HepG2 (cell line): ENCODE results near the gene C2orf81. TPM values are rescaled to one million over a fixed set of nuclear protein-coding genes. Genes with fewer than 3 reads are reported as not detected.

ENCODE experiments used
- ATAC-seq: fragments of 200-7000 bp; cut with Tn5 transposase; 3 replicates; pipeline ENCODE4 v1.9.1; 2020; ENCODE audit warnings: mild to moderate bottlenecking, moderate library complexity
- BruUV-seq: library from RNA; stranded (reverse); fragments of 400-500 nt; replicated peaks from 2 replicates; lab custom pipeline; 2021; lab: Mats Ljungman, UMichigan
- CTCF ChIA-PET: fragments of 300-600 bp; formaldehyde crosslinking; extraction: SDS; loops from one replicate; lab custom pipeline; 2021; ENCODE audit warnings: low total read pairs, inconsistent platforms, low intra/inter-chr PET ratio; lab: Yijun Ruan, JAX
- POLR2A ChIA-PET: fragments of 350-600 bp; sonication (Branson Sonifier 250); formaldehyde crosslinking; loops from one replicate; lab custom pipeline; 2020; ENCODE audit warnings: antibody characterized with exemption, inconsistent platforms; lab: Yijun Ruan, JAX
- DNase-seq: peaks from one replicate; pipeline ENCODE4 v3.0.0-alpha.2; 2015; ENCODE audit warnings: low spot score
- FAIRE-seq: peaks from 3 replicates; lab custom pipeline; 2011; peaks lifted over from hg19 to GRCh38; lab: Jason Lieb, UNC
- H2AFZ ChIP-seq: one replicate; pipeline ENCODE4 v1.6.1; 2011; ENCODE audit warnings: low read length, inconsistent platforms
- H3K27ac ChIP-seq: fragments of 300-600 bp; 3 replicates; pipeline ENCODE4 v1.8.0; 2011; ENCODE audit warnings: mixed run types, mild to moderate bottlenecking, mixed read lengths, low read length, inconsistent platforms; ENCODE audit not compliant: insufficient read depth; ENCODE audit errors: extremely low read length
- H3K27me3 ChIP-seq, 2 experiments: fragments of 200-600 bp in 1 of 2; 2 replicates in 1 of 2; 3 replicates in 1 of 2; pipeline versions ENCODE4 v1.6.0 to v1.8.0; 2011; ENCODE audit warnings: low read length in 2 of 2, mild to moderate bottlenecking in 2 of 2, moderate library complexity in 2 of 2, inconsistent platforms in 1 of 2; ENCODE audit not compliant: insufficient read depth in 2 of 2, control insufficient read depth in 1 of 2
- H3K36me3 ChIP-seq, 2 experiments: fragments of 200-600 bp in 1 of 2; replicated peaks in 1 of 2; 2 replicates in 1 of 2; 3 replicates in 1 of 2; pipeline versions ENCODE4 v1.5.1 to v1.8.0; 2011; ENCODE audit warnings: low read length in 2 of 2, inconsistent platforms in 1 of 2; ENCODE audit not compliant: insufficient read depth in 2 of 2, control insufficient read depth in 1 of 2
- H3K4me1 ChIP-seq: 2 replicates; pipeline ENCODE4 v1.5.1; 2012; ENCODE audit warnings: low read length, inconsistent platforms; ENCODE audit not compliant: insufficient read depth
- H3K4me2 ChIP-seq: 2 replicates; pipeline ENCODE4 v1.6.0; 2011; ENCODE audit warnings: low read depth, low read length, inconsistent platforms
- H3K4me3 ChIP-seq, 3 experiments: fragments of 200-600 bp in 1 of 3; sonication (generic), shearing (Covaris generic) in 1 of 3; replicated peaks in 1 of 3; 2 replicates each; pipeline ENCODE4 v1.5.1; 2011 to 2016; ENCODE audit warnings: low read length in 3 of 3, inconsistent platforms in 2 of 3, low read depth in 2 of 3, mild to moderate bottlenecking in 2 of 3, control low read depth in 1 of 3, mixed read lengths in 1 of 3; ENCODE audit not compliant: insufficient read depth in 1 of 3
- H3K79me2 ChIP-seq: one replicate; pipeline ENCODE4 v1.6.1; 2011; ENCODE audit warnings: low read length, inconsistent platforms; ENCODE audit not compliant: insufficient read depth
- H3K9ac ChIP-seq: 2 replicates; pipeline ENCODE4 v1.6.0; 2011; ENCODE audit warnings: mild to moderate bottlenecking, low read depth, low read length, inconsistent platforms; ENCODE audit not compliant: insufficient read depth
- H3K9me3 ChIP-seq: 2 replicates; pipeline ENCODE4 v1.5.1; 2012; ENCODE audit warnings: mild to moderate bottlenecking, low read length
- H4K20me1 ChIP-seq: 2 replicates; pipeline ENCODE4 v1.6.0; 2011; ENCODE audit warnings: inconsistent platforms, mild to moderate bottlenecking, low read length, moderate library complexity; ENCODE audit not compliant: insufficient read depth
- KLF11 ChIP-seq: IDR thresholded peaks from 2 replicates; pipeline ENCODE4 v1.6.1; 2016; ENCODE audit warnings: missing compliant biosample characterization
- RFX1 ChIP-seq: fragments of 450-650 bp; IDR thresholded peaks from 2 replicates; pipeline ENCODE4 v1.6.1; 2017
- ZKSCAN1 ChIP-seq: fragments of 150-350 bp; IDR thresholded peaks from 2 replicates; pipeline ENCODE4 v1.6.1; 2014; ENCODE audit warnings: low read length
- ZNF782 ChIP-seq: sonication (generic); formaldehyde crosslinking; IDR thresholded peaks from 2 replicates; pipeline ENCODE4 v1.4.0; 2020; ENCODE audit warnings: missing genetic modification reagents, mild to moderate bottlenecking, borderline replicate concordance
- ZNF879 ChIP-seq: sonication (generic); formaldehyde crosslinking; IDR thresholded peaks from 2 replicates; pipeline ENCODE4 v1.8.1; 2023; ENCODE audit warnings: missing genetic modification reagents
- WGBS: methylation state at CpG from one replicate; pipeline ENCODE4 v1.1.6; 2017; ENCODE audit warnings: low lambda C conversion rate; 5-methylcytosine and 5-hydroxymethylcytosine counted together
- in situ Hi-C: cut with HindIII; loops from 2 replicates; pipeline ENCODE4 v1.10.0; 2017; ENCODE audit warnings: low pct_unique_long_range_greater_than_20kb; ENCODE audit not compliant: extremely low pct_ligation_motif_present
- intact Hi-C: fragments of 100-400 bp; cut with micrococcal nuclease; formaldehyde crosslinking; loops from one replicate; pipeline ENCODE4 v1.10.0; 2022; ENCODE audit not compliant: unreplicated experiment
- polyA plus RNA-seq, 8 experiments: library from polyadenylated mRNA; depleted of rRNA in 3 of 8; stranded (reverse) in 7 of 8; unstranded in 1 of 8; fragments of >200 nt; fragmentation: Illumina TruSeq in 4 of 8; extraction: Trizol in 4 of 8; gene quantifications; 2 replicates each; pipeline versions ENCODE4 v1.2.1 to v1.2.3, GENCODE V29; 2011 to 2016; ENCODE audit warnings: low read depth in 4 of 8, missing spikeins in 1 of 8, mixed read lengths in 1 of 8; ENCODE audit not compliant: insufficient read depth in 1 of 8
- total RNA-seq, 5 experiments: library from RNA; depleted of rRNA; stranded (reverse); fragments of >200 nt; fragmentation: Illumina TruSeq; extraction: Trizol; gene quantifications; 2 replicates each; pipeline ENCODE4 v1.2.3, GENCODE V29; 2016; ENCODE audit warnings: low read depth in 1 of 5

The C2orf81 gene
- total and polyA plus RNA-seq, 2 of the 13 experiments (the other 11 are each of a cell fraction or from before 2014, with no cell fraction given): 0.15 to 0.17 TPM

DNA sequence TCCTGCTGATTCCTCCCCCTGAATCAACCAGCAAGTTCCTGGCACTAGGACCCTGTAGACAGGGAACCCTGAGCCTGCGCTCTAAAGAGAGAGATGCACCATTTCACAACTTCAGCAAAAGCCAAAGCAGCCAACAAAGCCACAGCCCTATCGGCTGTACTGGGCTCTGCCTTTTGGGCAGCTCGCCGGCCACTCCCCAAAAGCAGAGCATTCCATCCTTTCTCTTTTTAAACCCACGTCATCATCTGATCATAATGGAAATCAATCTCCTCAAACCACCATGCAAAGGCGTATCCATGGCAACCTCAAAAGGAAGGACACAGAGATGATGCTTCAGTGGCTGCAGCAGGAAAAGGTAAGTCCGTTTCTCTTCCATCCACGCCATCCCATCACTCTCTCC lies 36.0 kb downstream of the C2orf81 start:
- POLR2A ChIA-PET: no interaction called here
- Histone ChIP-seq H3K27ac (no peak overlapping the region), H3K4me2 (no peak overlapping the region), H3K9ac (no peak overlapping the region), H3K27me3 (no peaks in the 10 kb centered on the region), H2AFZ (no peak overlapping the region), H3K36me3 (peaks cover 4 to 26% of the 10 kb centered on the region in 2 experiments; a peak in 4 of 5 replicates), H3K79me2 (peaks cover 85% of the 10 kb centered on the region), H3K9me3 (no peaks in the 10 kb centered on the region), H4K20me1 (peaks cover 6% of the 10 kb centered on the region; the same call in 1 of the 2 replicates), H3K4me1 (peaks cover 54% of the 10 kb centered on the region), H3K4me3 (no peak overlapping the region)
- CTCF ChIA-PET: no interaction called here
- FAIRE-seq (no peak), DNase-seq (no peak), ATAC-seq (no peak)
- in situ Hi-C loops (no loop called here), intact Hi-C loops (no loop called here)
- BruUV-seq: no TSS peak
- WGBS: 95% methylated on average over 8 of the region's 8 CpGs
- TF ChIP-seq RFX1: peak; percentile 27; the same call in 1 of the 2 replicates
- no peak for TF ChIP-seq ZNF782 (CRISPR knock-in tag)
- no peak for TF ChIP-seq KLF11 (CRISPR knock-in tag)

DNA sequence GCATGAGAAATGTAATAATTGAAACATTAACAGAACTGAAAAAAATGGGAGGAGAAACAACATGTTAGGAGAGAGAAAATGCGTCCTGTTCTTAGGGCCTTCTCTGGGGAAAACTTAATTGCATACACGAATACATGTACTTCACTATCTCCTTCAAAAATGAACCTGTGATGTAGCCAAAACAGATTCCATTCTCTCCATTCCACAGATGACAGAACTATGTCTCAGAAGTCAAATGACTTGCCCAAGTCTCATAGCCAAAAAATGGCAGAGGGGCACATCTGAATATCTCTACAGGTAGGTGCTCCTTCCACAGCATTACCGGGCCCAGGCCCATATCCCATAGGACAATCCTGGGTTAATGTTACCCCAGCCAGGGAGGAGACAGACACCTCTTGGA lies 37.4 kb downstream of the C2orf81 start:
- no TSS peak for BruUV-seq
- ChIA-PET POLR2A (no interaction called here), CTCF (no interaction called here)
- no peak for ATAC-seq
- WGBS: 94% methylated on average over 3 of the region's 3 CpGs
- in situ Hi-C loops: no loop called here
- Histone ChIP-seq H3K9ac (no peak overlapping the region), H3K4me3 (no peak overlapping the region), H4K20me1 (peaks cover 14% of the 10 kb centered on the region; the same call in 1 of the 2 replicates), H3K4me1 (peaks cover 49% of the 10 kb centered on the region), H3K27ac (no peak overlapping the region), H3K4me2 (no peak overlapping the region), H3K79me2 (peaks cover 84% of the 10 kb centered on the region), H3K27me3 (no peaks in the 10 kb centered on the region), H2AFZ (no peak overlapping the region), H3K36me3 (peaks cover 4 to 26% of the 10 kb centered on the region in 2 experiments; a peak in 4 of 5 replicates), H3K9me3 (no peaks in the 10 kb centered on the region)
- no peak for DNase-seq
- intact Hi-C loops: no loop called here
- no peak for TF ChIP-seq ZNF879 (CRISPR knock-in tag)
- 0 out of 2 replicates have a peak, but pooled peaks have one; percentile 24 for TF ChIP-seq ZKSCAN1
- FAIRE-seq: no peak
